HepG2 (cell line): ENCODE measurements around the gene TSEN34. TPM values are rescaled to one million over a fixed set of nuclear protein-coding genes. Genes with fewer than 3 reads are reported as not detected.

ENCODE experiments used
- ATAC-seq: fragments of 200-7000 bp; cut with Tn5 transposase; 3 replicates; pipeline ENCODE4 v1.9.1; 2020; ENCODE audit warnings: mild to moderate bottlenecking, moderate library complexity
- BruUV-seq: library from RNA; stranded (reverse); fragments of 400-500 nt; replicated peaks from 2 replicates; lab custom pipeline; 2021; lab: Mats Ljungman, UMichigan
- CTCF ChIA-PET: fragments of 300-600 bp; formaldehyde crosslinking; extraction: SDS; loops from one replicate; lab custom pipeline; 2021; ENCODE audit warnings: low total read pairs, inconsistent platforms, low intra/inter-chr PET ratio; lab: Yijun Ruan, JAX
- POLR2A ChIA-PET: fragments of 350-600 bp; sonication (Branson Sonifier 250); formaldehyde crosslinking; loops from one replicate; lab custom pipeline; 2020; ENCODE audit warnings: antibody characterized with exemption, inconsistent platforms; lab: Yijun Ruan, JAX
- DNase-seq: peaks from one replicate; pipeline ENCODE4 v3.0.0-alpha.2; 2015; ENCODE audit warnings: low spot score
- FAIRE-seq: peaks from 3 replicates; lab custom pipeline; 2011; peaks lifted over from hg19 to GRCh38; lab: Jason Lieb, UNC
- H2AFZ ChIP-seq: one replicate; pipeline ENCODE4 v1.6.1; 2011; ENCODE audit warnings: low read length, inconsistent platforms
- H3K27ac ChIP-seq: fragments of 300-600 bp; 3 replicates; pipeline ENCODE4 v1.8.0; 2011; ENCODE audit warnings: mixed run types, mild to moderate bottlenecking, mixed read lengths, low read length, inconsistent platforms; ENCODE audit not compliant: insufficient read depth; ENCODE audit errors: extremely low read length
- H3K27me3 ChIP-seq, 2 experiments: fragments of 200-600 bp in 1 of 2; 2 replicates in 1 of 2; 3 replicates in 1 of 2; pipeline versions ENCODE4 v1.6.0 to v1.8.0; 2011; ENCODE audit warnings: low read length in 2 of 2, mild to moderate bottlenecking in 2 of 2, moderate library complexity in 2 of 2, inconsistent platforms in 1 of 2; ENCODE audit not compliant: insufficient read depth in 2 of 2, control insufficient read depth in 1 of 2
- H3K36me3 ChIP-seq, 2 experiments: fragments of 200-600 bp in 1 of 2; replicated peaks in 1 of 2; 2 replicates in 1 of 2; 3 replicates in 1 of 2; pipeline versions ENCODE4 v1.5.1 to v1.8.0; 2011; ENCODE audit warnings: low read length in 2 of 2, inconsistent platforms in 1 of 2; ENCODE audit not compliant: insufficient read depth in 2 of 2, control insufficient read depth in 1 of 2
- H3K4me1 ChIP-seq: 2 replicates; pipeline ENCODE4 v1.5.1; 2012; ENCODE audit warnings: low read length, inconsistent platforms; ENCODE audit not compliant: insufficient read depth
- H3K4me2 ChIP-seq: 2 replicates; pipeline ENCODE4 v1.6.0; 2011; ENCODE audit warnings: low read depth, low read length, inconsistent platforms
- H3K4me3 ChIP-seq, 3 experiments: fragments of 200-600 bp in 1 of 3; sonication (generic), shearing (Covaris generic) in 1 of 3; replicated peaks in 1 of 3; 2 replicates each; pipeline ENCODE4 v1.5.1; 2011 to 2016; ENCODE audit warnings: low read length in 3 of 3, inconsistent platforms in 2 of 3, low read depth in 2 of 3, mild to moderate bottlenecking in 2 of 3, control low read depth in 1 of 3, mixed read lengths in 1 of 3; ENCODE audit not compliant: insufficient read depth in 1 of 3
- H3K79me2 ChIP-seq: one replicate; pipeline ENCODE4 v1.6.1; 2011; ENCODE audit warnings: low read length, inconsistent platforms; ENCODE audit not compliant: insufficient read depth
- H3K9ac ChIP-seq: 2 replicates; pipeline ENCODE4 v1.6.0; 2011; ENCODE audit warnings: mild to moderate bottlenecking, low read depth, low read length, inconsistent platforms; ENCODE audit not compliant: insufficient read depth
- H3K9me3 ChIP-seq: 2 replicates; pipeline ENCODE4 v1.5.1; 2012; ENCODE audit warnings: mild to moderate bottlenecking, low read length
- H4K20me1 ChIP-seq: 2 replicates; pipeline ENCODE4 v1.6.0; 2011; ENCODE audit warnings: inconsistent platforms, mild to moderate bottlenecking, low read length, moderate library complexity; ENCODE audit not compliant: insufficient read depth
- DPF2 ChIP-seq: sonication (generic); formaldehyde crosslinking; IDR thresholded peaks from 2 replicates; pipeline ENCODE4 v1.4.0; 2020; ENCODE audit warnings: mild to moderate bottlenecking, low read depth, missing genetic modification reagents, borderline replicate concordance
- HMGA1 ChIP-seq: sonication (generic); formaldehyde crosslinking; conservative IDR thresholded peaks from 2 replicates; pipeline ENCODE4 v1.4.0; 2020; ENCODE audit warnings: missing genetic modification reagents
- PITX1 ChIP-seq: sonication (generic); formaldehyde crosslinking; IDR thresholded peaks from 2 replicates; pipeline ENCODE4 v1.5.1; 2020; ENCODE audit warnings: mild to moderate bottlenecking, missing genetic modification reagents
- SETDB1 ChIP-seq: sonication (generic); formaldehyde crosslinking; IDR thresholded peaks from 2 replicates; pipeline ENCODE4 v1.5.1; 2020; ENCODE audit warnings: missing genetic modification reagents, mild to moderate bottlenecking, borderline replicate concordance
- SIX4 ChIP-seq: sonication (generic); formaldehyde crosslinking; IDR thresholded peaks from 2 replicates; pipeline ENCODE4 v1.4.0; 2020; ENCODE audit warnings: missing genetic modification reagents
- SP140L ChIP-seq: sonication (generic); formaldehyde crosslinking; IDR thresholded peaks from 2 replicates; pipeline ENCODE4 v1.4.0; 2020; ENCODE audit warnings: missing genetic modification reagents, borderline replicate concordance
- TP53 ChIP-seq: sonication (generic); formaldehyde crosslinking; conservative IDR thresholded peaks from 2 replicates; pipeline ENCODE4 v1.4.0; 2020; ENCODE audit warnings: missing genetic modification reagents
- ZKSCAN5 ChIP-seq: sonication (generic); formaldehyde crosslinking; IDR thresholded peaks from 2 replicates; pipeline ENCODE4 v1.5.1; 2020; ENCODE audit warnings: mild to moderate bottlenecking, missing genetic modification reagents
- ZNF644 ChIP-seq: IDR thresholded peaks from 2 replicates; pipeline ENCODE4 v1.6.1; 2016; ENCODE audit warnings: low read depth
- ZNF766 ChIP-seq: sonication (generic); formaldehyde crosslinking; IDR thresholded peaks from 2 replicates; pipeline ENCODE4 v1.5.0; 2020; ENCODE audit warnings: missing genetic modification reagents, borderline replicate concordance
- ZNF878 ChIP-seq: sonication (generic); formaldehyde crosslinking; IDR thresholded peaks from 2 replicates; pipeline ENCODE4 v1.8.1; 2023; ENCODE audit warnings: mild to moderate bottlenecking, missing genetic modification reagents, moderate library complexity
- WGBS: methylation state at CpG from one replicate; pipeline ENCODE4 v1.1.6; 2017; ENCODE audit warnings: low lambda C conversion rate; 5-methylcytosine and 5-hydroxymethylcytosine counted together
- in situ Hi-C: cut with HindIII; loops from 2 replicates; pipeline ENCODE4 v1.10.0; 2017; ENCODE audit warnings: low pct_unique_long_range_greater_than_20kb; ENCODE audit not compliant: extremely low pct_ligation_motif_present
- intact Hi-C: fragments of 100-400 bp; cut with micrococcal nuclease; formaldehyde crosslinking; loops from one replicate; pipeline ENCODE4 v1.10.0; 2022; ENCODE audit not compliant: unreplicated experiment
- polyA plus RNA-seq, 8 experiments: library from polyadenylated mRNA; depleted of rRNA in 3 of 8; stranded (reverse) in 7 of 8; unstranded in 1 of 8; fragments of >200 nt; fragmentation: Illumina TruSeq in 4 of 8; extraction: Trizol in 4 of 8; gene quantifications; 2 replicates each; pipeline versions ENCODE4 v1.2.1 to v1.2.3, GENCODE V29; 2011 to 2016; ENCODE audit warnings: low read depth in 4 of 8, missing spikeins in 1 of 8, mixed read lengths in 1 of 8; ENCODE audit not compliant: insufficient read depth in 1 of 8
- total RNA-seq, 5 experiments: library from RNA; depleted of rRNA; stranded (reverse); fragments of >200 nt; fragmentation: Illumina TruSeq; extraction: Trizol; gene quantifications; 2 replicates each; pipeline ENCODE4 v1.2.3, GENCODE V29; 2016; ENCODE audit warnings: low read depth in 1 of 5
- TF ChIP-seq, protein P1 (sequence below): sonication (generic); formaldehyde crosslinking; IDR thresholded peaks from 2 replicates; pipeline ENCODE4 v1.5.1; 2020; ENCODE audit warnings: missing genetic modification reagents, mild to moderate bottlenecking, borderline replicate concordance
- TF ChIP-seq, protein P2 (sequence below): sonication (generic); formaldehyde crosslinking; IDR thresholded peaks from one replicate; pipeline ENCODE4 v1.5.1; 2020; ENCODE audit warnings: mild to moderate bottlenecking, missing genetic modification reagents; ENCODE audit errors: not compliant biosample characterization
- TF ChIP-seq, protein P3 (sequence below): sonication (generic); formaldehyde crosslinking; IDR thresholded peaks from 2 replicates; pipeline ENCODE4 v1.5.1; 2020; ENCODE audit warnings: missing genetic modification reagents, mild to moderate bottlenecking, borderline replicate concordance

TSEN34 gene
- total and polyA plus RNA-seq, 2 of the 13 experiments (the other 11 are each of a cell fraction or from before 2014, with no cell fraction given), result 55.1 to 65.4 TPM

- peak; percentile 93 for FAIRE-seq
- in situ Hi-C loops (no loop called here), intact Hi-C loops (loop anchor here (5.0 kb wide), 1 partner anchor 66 kb away; the partner anchor contains the start of gene CNOT3)
- peak overlapping the region; percentile 61 to 83 (median 72) for H3K4me3 ChIP-seq
- peak; percentile 82 for DNase-seq
- peaks cover 75% of the 10 kb centered on the region for H3K4me1 ChIP-seq
- H3K9me3 ChIP-seq, result no peaks in the 10 kb centered on the region
- peak overlapping the region; percentile 24 for H3K27ac ChIP-seq
- H4K20me1 ChIP-seq, result peaks cover 74% of the 10 kb centered on the region
- peaks cover 54% of the 10 kb centered on the region for H3K79me2 ChIP-seq
- no peaks in the 10 kb centered on the region; a peak in 1 of 5 replicates for H3K27me3 ChIP-seq
- ChIA-PET POLR2A (interaction anchor here (0.6 to 8.7 kb wide), 4 partner anchors 8 to 66 kb away, joined by 3 to 306 read pairs (median 5); partner anchors contain the start of genes CNOT3, MBOAT7 and TSEN34), CTCF (no interaction called here)
- ATAC-seq, result peak; percentile 32
- peak overlapping the region; percentile 96 for H3K9ac ChIP-seq
- peak overlapping the region; percentile 87 for H3K4me2 ChIP-seq
- 21% methylated on average over 7 of the region's 9 CpGs for WGBS
- no peak overlapping the region for H2AFZ ChIP-seq
- no TSS peak for BruUV-seq
- H3K36me3 ChIP-seq, result peaks cover 24 to 68% of the 10 kb centered on the region in 2 experiments
- no peak for TF ChIP-seq ZKSCAN5
- TF ChIP-seq, protein P1, sequence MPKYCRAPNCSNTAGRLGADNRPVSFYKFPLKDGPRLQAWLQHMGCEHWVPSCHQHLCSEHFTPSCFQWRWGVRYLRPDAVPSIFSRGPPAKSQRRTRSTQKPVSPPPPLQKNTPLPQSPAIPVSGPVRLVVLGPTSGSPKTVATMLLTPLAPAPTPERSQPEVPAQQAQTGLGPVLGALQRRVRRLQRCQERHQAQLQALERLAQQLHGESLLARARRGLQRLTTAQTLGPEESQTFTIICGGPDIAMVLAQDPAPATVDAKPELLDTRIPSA (CRISPR knock-in tag), result no peak
- TF ChIP-seq TP53, result no peak
- no peak for TF ChIP-seq ZNF878
- no peak for TF ChIP-seq SETDB1 (CRISPR knock-in tag)
- no peak for TF ChIP-seq DPF2 (CRISPR knock-in tag)
- peak; percentile 63 for TF ChIP-seq PITX1 (CRISPR knock-in tag)
- TF ChIP-seq, protein P2, sequence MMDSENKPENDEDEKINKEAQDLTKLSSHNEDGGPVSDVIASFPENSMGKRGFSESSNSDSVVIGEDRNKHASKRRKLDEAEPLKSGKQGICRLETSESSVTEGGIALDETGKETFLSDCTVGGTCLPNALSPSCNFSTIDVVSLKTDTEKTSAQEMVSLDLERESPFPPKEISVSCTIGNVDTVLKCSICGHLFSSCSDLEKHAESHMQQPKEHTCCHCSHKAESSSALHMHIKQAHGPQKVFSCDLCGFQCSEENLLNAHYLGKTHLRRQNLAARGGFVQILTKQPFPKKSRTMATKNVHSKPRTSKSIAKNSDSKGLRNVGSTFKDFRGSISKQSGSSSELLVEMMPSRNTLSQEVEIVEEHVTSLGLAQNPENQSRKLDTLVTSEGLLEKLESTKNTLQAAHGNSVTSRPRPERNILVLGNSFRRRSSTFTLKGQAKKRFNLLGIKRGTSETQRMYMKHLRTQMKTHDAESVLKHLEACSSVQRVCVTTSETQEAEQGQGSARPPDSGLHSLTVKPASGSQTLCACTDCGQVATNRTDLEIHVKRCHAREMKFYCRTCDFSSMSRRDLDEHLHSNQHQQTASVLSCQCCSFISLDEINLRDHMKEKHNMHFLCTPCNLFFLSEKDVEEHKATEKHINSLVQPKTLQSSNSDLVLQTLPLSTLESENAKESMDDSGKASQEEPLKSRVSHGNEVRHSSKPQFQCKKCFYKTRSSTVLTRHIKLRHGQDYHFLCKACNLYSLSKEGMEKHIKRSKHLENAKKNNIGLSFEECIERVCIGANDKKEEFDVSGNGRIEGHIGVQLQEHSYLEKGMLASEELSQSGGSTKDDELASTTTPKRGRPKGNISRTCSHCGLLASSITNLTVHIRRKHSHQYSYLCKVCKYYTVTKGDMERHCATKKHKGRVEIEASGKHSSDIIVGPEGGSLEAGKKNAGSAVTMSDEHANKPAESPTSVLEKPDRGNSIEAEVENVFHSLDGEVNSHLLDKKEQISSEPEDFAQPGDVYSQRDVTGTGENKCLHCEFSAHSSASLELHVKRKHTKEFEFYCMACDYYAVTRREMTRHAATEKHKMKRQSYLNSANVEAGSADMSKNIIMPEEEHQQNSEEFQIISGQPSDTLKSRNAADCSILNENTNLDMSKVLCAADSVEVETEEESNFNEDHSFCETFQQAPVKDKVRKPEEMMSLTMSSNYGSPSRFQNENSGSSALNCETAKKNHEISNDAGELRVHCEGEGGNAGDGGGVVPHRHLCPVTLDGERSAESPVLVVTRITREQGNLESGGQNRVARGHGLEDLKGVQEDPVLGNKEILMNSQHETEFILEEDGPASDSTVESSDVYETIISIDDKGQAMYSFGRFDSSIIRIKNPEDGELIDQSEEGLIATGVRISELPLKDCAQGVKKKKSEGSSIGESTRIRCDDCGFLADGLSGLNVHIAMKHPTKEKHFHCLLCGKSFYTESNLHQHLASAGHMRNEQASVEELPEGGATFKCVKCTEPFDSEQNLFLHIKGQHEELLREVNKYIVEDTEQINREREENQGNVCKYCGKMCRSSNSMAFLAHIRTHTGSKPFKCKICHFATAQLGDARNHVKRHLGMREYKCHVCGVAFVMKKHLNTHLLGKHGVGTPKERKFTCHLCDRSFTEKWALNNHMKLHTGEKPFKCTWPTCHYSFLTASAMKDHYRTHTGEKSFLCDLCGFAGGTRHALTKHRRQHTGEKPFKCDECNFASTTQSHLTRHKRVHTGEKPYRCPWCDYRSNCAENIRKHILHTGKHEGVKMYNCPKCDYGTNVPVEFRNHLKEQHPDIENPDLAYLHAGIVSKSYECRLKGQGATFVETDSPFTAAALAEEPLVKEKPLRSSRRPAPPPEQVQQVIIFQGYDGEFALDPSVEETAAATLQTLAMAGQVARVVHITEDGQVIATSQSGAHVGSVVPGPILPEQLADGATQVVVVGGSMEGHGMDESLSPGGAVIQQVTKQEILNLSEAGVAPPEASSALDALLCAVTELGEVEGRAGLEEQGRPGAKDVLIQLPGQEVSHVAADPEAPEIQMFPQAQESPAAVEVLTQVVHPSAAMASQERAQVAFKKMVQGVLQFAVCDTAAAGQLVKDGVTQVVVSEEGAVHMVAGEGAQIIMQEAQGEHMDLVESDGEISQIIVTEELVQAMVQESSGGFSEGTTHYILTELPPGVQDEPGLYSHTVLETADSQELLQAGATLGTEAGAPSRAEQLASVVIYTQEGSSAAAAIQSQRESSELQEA (CRISPR knock-in tag), result peak; percentile 8
- no peak for TF ChIP-seq SP140L (CRISPR knock-in tag)
- TF ChIP-seq HMGA1, result no peak
- TF ChIP-seq ZNF644 (CRISPR knock-in tag), result no peak
- no peak for TF ChIP-seq ZNF766 (CRISPR knock-in tag)
- TF ChIP-seq SIX4 (CRISPR knock-in tag), result no peak
- TF ChIP-seq, protein P3, sequence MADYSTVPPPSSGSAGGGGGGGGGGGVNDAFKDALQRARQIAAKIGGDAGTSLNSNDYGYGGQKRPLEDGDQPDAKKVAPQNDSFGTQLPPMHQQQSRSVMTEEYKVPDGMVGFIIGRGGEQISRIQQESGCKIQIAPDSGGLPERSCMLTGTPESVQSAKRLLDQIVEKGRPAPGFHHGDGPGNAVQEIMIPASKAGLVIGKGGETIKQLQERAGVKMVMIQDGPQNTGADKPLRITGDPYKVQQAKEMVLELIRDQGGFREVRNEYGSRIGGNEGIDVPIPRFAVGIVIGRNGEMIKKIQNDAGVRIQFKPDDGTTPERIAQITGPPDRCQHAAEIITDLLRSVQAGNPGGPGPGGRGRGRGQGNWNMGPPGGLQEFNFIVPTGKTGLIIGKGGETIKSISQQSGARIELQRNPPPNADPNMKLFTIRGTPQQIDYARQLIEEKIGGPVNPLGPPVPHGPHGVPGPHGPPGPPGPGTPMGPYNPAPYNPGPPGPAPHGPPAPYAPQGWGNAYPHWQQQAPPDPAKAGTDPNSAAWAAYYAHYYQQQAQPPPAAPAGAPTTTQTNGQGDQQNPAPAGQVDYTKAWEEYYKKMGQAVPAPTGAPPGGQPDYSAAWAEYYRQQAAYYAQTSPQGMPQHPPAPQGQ (CRISPR knock-in tag), result no peak
These were observed 12.1 kb downstream of the TSEN34 start for GRCh38 chr19:54203151-54203611.
